ENCODE measurements around the gene TOR3A.
"Not testable (repeated sequence)": the region's sequence is repeated elsewhere in the genome, so short reads cannot be mapped to it uniquely, and the experiment has no call there.

Gene TOR3A

DNA sequence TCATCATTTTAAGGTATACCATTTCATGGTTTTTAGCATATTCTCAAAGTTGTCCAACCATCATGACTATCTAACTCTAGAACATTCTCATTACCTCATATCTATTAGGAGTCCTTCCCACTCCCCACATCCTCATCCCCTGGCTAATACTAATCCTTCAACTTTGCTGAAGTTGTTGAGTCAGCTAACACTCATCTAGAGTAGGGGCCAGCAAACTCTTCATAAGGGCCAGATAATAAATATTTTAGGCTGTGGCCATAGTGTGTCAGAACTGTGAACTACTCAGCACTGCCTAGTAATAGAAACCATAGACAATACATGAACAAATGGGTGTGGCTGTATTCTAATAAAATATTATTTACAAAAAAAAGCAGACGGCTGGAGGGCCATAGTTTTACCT, 43.0 kb downstream of the TOR3A start:
- no peak for DNase-seq (ENCODE audit: low read depth)
- H3K4me3 ChIP-seq (ENCODE audit: low read depth, low read length), result no peak overlapping the region
- TF ChIP-seq, protein P1, sequence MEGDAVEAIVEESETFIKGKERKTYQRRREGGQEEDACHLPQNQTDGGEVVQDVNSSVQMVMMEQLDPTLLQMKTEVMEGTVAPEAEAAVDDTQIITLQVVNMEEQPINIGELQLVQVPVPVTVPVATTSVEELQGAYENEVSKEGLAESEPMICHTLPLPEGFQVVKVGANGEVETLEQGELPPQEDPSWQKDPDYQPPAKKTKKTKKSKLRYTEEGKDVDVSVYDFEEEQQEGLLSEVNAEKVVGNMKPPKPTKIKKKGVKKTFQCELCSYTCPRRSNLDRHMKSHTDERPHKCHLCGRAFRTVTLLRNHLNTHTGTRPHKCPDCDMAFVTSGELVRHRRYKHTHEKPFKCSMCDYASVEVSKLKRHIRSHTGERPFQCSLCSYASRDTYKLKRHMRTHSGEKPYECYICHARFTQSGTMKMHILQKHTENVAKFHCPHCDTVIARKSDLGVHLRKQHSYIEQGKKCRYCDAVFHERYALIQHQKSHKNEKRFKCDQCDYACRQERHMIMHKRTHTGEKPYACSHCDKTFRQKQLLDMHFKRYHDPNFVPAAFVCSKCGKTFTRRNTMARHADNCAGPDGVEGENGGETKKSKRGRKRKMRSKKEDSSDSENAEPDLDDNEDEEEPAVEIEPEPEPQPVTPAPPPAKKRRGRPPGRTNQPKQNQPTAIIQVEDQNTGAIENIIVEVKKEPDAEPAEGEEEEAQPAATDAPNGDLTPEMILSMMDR (IDR thresholded peaks at IDR 0.05; ENCODE audit: low read depth, low read length, missing control alignments), result no peak

DNA sequence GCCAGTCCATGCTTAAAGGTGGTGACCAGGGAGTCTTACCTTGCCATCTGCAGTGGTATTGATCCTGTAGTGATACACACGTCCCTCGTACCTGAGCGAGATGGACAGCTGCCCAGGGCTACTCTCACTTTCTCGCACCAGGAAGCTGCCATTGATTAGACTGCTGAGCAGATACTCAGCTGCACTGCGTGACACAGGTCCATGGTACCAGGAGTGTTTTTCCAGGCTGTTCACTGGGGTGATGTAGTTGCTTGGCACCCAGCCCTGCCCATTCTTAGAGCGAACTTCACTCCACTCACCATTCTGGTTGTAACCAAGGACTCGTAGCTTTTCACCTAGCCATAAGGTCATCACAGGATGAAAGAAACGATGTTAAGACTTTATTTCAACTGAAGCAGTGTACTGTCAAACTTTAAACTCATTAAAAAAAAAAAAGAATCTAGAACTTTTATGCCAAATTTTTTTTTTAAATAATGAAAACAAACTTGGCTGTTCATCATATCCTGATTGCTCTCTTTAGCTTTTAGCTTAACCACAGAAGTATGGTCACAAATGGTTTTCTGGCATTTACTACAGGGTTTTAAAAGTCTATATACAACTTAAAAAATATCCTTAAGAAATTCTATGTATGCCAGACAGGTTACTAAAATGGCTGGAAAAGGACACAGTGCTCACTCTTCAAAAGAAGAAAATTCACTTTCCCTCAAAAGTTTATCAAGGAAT, 44.6 kb downstream of the TOR3A start:
- TF ChIP-seq, protein P1 (IDR thresholded peaks at IDR 0.05; ENCODE audit: low read depth, low read length, missing control alignments), result no peak
- no peak for DNase-seq (ENCODE audit: low read depth)
- no peak overlapping the region for H3K4me3 ChIP-seq (ENCODE audit: low read depth, low read length)

- no peak overlapping the region for H3K4me3 ChIP-seq (ENCODE audit: low read depth, low read length)
- no peak for DNase-seq (ENCODE audit: low read depth)
- TF ChIP-seq, protein P1 (IDR thresholded peaks at IDR 0.05; ENCODE audit: low read depth, low read length, missing control alignments), result no peak
Observed at GRCh38 chr1:179127163-179127895, 45.5 kb downstream of the TOR3A start.

GRCh38 chr1:179128520-179128919, 46.6 kb downstream of the TOR3A start:
- TF ChIP-seq, protein P1 (IDR thresholded peaks at IDR 0.05; ENCODE audit: low read depth, low read length, missing control alignments), result no peak
- no peak for DNase-seq (ENCODE audit: low read depth)
- no peak overlapping the region for H3K4me3 ChIP-seq (ENCODE audit: low read depth, low read length)

DNA sequence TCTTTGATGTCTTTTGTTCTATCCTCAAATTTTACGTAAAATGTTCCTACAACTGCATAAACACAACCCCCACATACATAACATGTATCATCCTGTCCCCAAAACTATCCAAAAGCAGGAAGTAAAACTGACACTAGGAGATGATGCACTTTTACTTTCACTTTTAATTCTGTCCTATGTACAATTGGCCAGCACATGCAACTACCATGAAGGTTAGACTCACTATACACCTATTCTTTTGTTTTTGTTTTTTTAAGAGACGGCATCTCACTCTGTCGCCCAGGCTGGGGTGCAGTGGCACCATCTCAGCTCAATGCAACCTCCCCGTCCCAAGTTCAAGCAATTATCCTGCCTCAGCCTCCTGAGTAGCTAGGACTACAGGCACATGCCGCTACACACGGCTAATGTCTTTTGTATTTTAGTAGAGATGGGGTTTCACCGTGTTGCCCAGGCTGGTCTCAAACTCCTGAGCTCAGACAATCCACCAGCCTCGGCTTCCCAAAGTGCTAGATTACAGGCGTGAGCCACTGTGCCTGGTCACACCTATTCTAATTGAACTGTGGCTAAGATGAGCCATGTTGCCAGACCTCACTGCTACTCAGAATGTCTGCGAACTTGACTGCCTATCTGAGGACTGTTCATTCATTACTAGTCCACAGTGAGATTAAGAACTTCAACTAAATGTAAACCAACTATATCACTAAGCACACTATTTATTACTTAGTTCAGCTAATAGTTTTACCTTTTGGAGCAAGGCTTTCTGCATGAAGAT, 48.0 kb downstream of the TOR3A start:
- peak; percentile 51 for DNase-seq (ENCODE audit: low read depth)
- H3K4me3 ChIP-seq (ENCODE audit: low read depth, low read length), result no peak overlapping the region; the same call in 1 of the 2 replicates
- TF ChIP-seq, protein P1 (IDR thresholded peaks at IDR 0.05; ENCODE audit: low read depth, low read length, missing control alignments), result no peak

DNA sequence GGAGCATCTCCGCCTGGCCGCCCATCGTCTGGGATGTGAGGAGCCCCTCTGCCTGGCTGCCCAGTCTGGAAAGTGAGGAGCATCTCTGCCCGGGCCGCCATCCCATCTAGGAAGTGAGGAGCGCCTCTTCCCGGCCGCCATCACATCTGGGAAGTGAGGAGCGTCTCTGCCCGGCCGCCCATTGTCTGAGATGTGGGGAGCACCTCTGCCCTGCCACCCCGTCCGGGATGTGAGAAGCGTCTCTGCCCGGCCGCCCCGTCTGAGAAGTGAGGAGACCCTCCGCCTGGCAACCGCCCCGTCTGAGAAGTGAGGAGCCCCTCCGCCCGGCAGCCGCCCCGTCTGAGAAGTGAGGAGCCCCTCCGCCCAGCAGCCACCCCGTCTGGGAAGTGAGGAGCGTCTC, 53.3 kb downstream of the TOR3A start:
- not testable (repeated sequence) for H3K4me3 ChIP-seq (ENCODE audit: low read depth, low read length); DNase-seq (ENCODE audit: low read depth)

DNA sequence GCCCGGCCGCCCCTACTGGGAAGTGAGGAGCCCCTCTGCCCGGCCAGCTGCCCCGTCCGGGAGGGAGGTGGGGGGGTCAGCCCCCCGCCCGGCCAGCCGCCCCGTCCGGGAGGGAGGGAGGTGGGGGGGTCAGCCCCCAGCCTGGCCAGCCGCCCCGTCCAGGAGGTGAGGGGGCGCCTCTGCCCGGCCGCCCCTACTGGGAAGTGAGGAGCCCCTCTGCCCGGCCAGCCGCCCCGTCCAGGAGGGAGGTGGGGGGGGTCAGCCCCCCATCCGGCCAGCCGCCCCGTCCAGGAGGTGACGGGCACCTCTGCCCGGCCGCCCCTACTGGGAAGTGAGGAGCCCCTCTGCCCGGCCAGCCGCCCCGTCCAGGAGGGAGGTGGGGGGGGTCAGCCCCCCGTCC, 53.8 kb downstream of the TOR3A start:
- not testable (repeated sequence) for DNase-seq (ENCODE audit: low read depth); H3K4me3 ChIP-seq (ENCODE audit: low read depth, low read length)

Measured in GM12864 (cell line).